Measurements from ENCODE around the gene RSPO4. TPM values are rescaled to one million over a fixed set of nuclear protein-coding genes. Genes with fewer than 3 reads are reported as not detected.
"Not testable (repeated sequence)": the region's sequence is repeated elsewhere in the genome, so short reads cannot be mapped to it uniquely, and the experiment has no call there.

The RSPO4 gene
- polyA plus RNA-seq = under 1 TPM; 0.03 to 0.56 (median 0.04) TPM

- 1 to 4% (median 3%) methylated on average over 61 to 88 of the region's 88 CpGs for WGBS, 3 donors
Measured at GRCh38 chr20:1001911-1002681, at the start of gene RSPO4. RSPO4 (minus strand) TSS chr20:1002311; CDS start chr20:1002164, 147 bp downstream.

GRCh38 chr20:1050440-1050839, 48.3 kb upstream of the RSPO4 start:
- WGBS, 3 donors = 83 to 87% (median 87%) methylated on average over 6 of the region's 6 CpGs
- no peak overlapping the region for H3K27ac ChIP-seq (ENCODE audit: low read depth, low read length)

More at GRCh38 chr20:1001911-1002681, at the start of gene RSPO4:
- H3K27ac ChIP-seq (ENCODE audit: low read depth, low read length) = no peak within 1 kb of the TSS

- WGBS, 3 donors = 85 to 93% (median 89%) methylated on average over 3 of the region's 3 CpGs
- H3K27ac ChIP-seq (ENCODE audit: low read depth, low read length) = no peak overlapping the region
Measured at GRCh38 chr20:1045860-1046418, 43.8 kb upstream of the RSPO4 start.

GRCh38 chr20:1041845-1042390, 39.8 kb upstream of the RSPO4 start:
- 71 to 83% (median 72%) methylated on average over 7 of the region's 7 CpGs for WGBS, 3 donors

DNA sequence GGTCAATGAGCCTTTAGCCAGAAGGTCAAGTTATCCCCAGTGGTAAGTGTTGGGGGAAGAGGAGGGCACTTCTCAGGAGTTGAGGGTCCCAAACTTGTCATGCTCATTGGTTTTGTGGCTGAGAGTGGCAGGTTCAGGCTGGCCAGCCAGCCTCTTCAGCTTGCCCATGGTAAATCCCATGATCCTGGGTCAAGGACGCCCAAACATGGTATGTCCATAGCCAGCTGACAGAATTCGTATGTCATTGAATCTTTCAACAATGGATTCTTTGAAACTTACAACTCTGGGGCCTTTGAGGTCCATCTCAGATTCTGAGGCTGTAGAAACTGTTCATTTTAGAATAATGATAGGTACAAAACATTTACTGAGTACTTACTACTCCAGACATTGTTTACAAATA, 36.1 kb upstream of the RSPO4 start:
- WGBS, 3 donors = 57 to 79% (median 69%) methylated on average over 2 of the region's 2 CpGs
- H3K27ac ChIP-seq (ENCODE audit: low read depth, low read length) = no peak overlapping the region

More at GRCh38 chr20:1041845-1042390, 39.8 kb upstream of the RSPO4 start:
- no peak overlapping the region for H3K27ac ChIP-seq (ENCODE audit: low read depth, low read length)

GRCh38 chr20:1037039-1037438, 34.9 kb upstream of the RSPO4 start:
- WGBS, 3 donors = 58 to 87% (median 65%) methylated on average over 2 of the region's 2 CpGs
- no peak overlapping the region for H3K27ac ChIP-seq (ENCODE audit: low read depth, low read length)

GRCh38 chr20:1035466-1035865, 33.4 kb upstream of the RSPO4 start:
- H3K27ac ChIP-seq (ENCODE audit: low read depth, low read length) = no peak overlapping the region
- 54 to 74% (median 63%) methylated on average over 3 of the region's 3 CpGs for WGBS, 3 donors

DNA sequence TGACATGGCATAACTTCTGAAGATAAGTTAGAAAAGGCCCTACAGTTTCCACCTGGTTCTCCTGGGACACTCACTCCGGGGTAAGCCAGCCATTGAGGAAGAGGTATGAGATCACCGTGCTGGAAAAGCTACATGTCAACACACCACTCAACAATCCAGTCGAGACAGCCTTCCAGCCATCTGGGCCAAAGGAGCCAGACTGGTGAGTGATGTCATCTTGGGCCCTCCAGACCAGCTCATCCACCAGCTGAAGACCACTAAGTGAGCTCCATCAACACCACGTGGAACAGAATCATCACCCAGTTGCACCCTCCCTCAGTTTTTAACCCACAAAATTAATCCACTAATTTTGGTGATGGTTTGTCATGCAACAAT, 32.3 kb upstream of the RSPO4 start:
- no peak overlapping the region for H3K27ac ChIP-seq (ENCODE audit: low read depth, low read length)
- 58 to 73% (median 66%) methylated on average over 4 of the region's 4 CpGs for WGBS, 3 donors

- WGBS, 3 donors = 42 to 70% (median 62%) methylated on average over 6 of the region's 6 CpGs
- no peak overlapping the region for H3K27ac ChIP-seq (ENCODE audit: low read depth, low read length)
Measured at GRCh38 chr20:1033751-1034414, 31.8 kb upstream of the RSPO4 start.

- 72 to 90% (median 83%) methylated on average over 7 of the region's 7 CpGs for WGBS, 3 donors
- no peak overlapping the region for H3K27ac ChIP-seq (ENCODE audit: low read depth, low read length)
Measured at GRCh38 chr20:1029980-1030379, 27.9 kb upstream of the RSPO4 start.

DNA sequence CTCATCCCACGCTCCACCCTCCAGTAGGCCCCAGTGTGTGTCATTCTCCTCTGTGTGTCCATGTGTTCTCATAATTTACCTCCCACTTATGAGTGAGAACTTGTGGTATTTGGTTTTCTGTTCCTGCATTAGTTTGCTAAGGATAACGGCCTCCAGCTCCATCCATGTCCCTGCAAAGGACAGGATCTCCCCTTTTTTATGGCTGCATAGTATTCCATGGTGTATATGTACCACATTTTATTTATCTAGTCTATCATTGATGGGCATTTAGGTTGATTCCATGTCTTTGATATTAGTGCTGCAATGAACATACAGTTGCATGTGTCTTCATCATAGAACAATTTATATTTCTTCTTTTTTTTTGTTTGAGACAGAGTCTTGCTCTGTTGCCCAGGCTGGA, 24.1 kb upstream of the RSPO4 start:
- 75 to 80% (median 79%) methylated on average over 2 of the region's 2 CpGs for WGBS, 3 donors
- not testable (repeated sequence) for H3K27ac ChIP-seq (ENCODE audit: low read depth, low read length)

- no peak overlapping the region for H3K27ac ChIP-seq (ENCODE audit: low read depth, low read length)
Measured at GRCh38 chr20:1022871-1023270, 20.8 kb upstream of the RSPO4 start.

GRCh38 chr20:1020614-1021013, 18.5 kb upstream of the RSPO4 start:
- no peak overlapping the region for H3K27ac ChIP-seq (ENCODE audit: low read depth, low read length)
- whole genome bisulfite sequencing, 3 donors = 81 to 84% (median 84%) methylated on average over 5 of the region's 5 CpGs

DNA sequence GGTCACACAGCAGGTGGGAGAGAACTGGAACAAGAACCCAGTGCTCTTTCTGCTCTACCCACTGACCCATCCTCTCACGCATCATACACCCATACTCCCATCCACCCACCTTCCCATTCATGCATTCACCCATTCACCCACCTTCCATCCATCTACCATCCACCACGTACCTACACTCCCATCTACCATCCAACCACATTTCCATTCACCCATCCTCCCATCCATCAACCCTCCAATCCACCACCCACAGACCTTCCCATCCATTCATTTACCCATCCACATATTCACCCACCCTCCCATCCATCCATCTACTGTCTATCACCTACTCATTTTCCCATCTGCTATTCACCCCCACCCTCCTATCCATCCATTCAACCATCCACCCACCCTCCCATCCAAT, 17.2 kb upstream of the RSPO4 start:
- 48 to 74% (median 49%) methylated on average over 2 of the region's 2 CpGs for WGBS, 3 donors
- no peak overlapping the region for H3K27ac ChIP-seq (ENCODE audit: low read depth, low read length)

DNA sequence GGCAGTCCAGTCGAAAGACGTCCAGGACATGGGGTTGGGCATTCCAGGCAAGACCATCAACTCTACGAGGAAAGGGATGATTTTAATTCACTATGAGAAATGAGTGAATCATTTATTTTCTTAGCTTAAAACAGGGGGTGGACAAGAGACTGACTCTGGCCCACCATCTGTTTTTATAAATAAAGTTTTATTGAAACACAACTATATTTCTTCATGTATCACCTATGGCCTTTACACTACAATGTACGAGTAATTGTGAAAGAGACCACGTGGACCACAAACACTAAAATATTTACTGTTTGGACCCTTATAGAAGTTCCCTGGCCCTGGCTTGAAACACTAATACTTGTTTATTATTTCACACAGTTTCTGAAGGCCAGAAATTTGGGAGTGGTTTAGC, 15.6 kb upstream of the RSPO4 start:
- WGBS, 3 donors = 54 to 68% (median 55%) methylated on average over 5 of the region's 5 CpGs

DNA sequence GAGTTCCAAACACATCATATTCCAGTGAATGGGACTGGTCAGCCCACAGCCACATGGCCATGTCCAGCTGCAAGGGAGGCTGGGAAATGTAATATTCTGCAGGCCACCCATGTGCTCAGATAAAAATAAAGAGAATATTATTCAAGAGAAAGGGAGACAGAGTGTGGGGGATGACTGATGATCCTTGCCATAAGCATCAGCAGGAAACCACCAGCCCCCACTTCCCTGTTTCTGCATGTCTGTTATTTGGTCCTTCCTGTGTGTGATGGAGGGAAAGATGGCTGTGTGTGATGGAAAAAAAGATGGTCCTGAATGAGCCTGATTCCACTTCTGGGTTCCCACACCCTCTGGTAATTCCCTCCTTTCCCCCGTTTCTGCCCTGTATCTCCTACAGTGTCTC, 13.1 kb upstream of the RSPO4 start:
- H3K27ac ChIP-seq (ENCODE audit: low read depth, low read length) = no peak overlapping the region
- 61 to 76% (median 63%) methylated on average over 1 of the region's 1 CpG for WGBS, 3 donors

More for the DNA sequence above, 15.6 kb upstream of the RSPO4 start:
- no peak overlapping the region for H3K27ac ChIP-seq (ENCODE audit: low read depth, low read length)

- H3K27ac ChIP-seq (ENCODE audit: low read depth, low read length) = no peak overlapping the region
- WGBS, 3 donors = 65 to 72% (median 68%) methylated on average over 7 of the region's 7 CpGs
Measured at GRCh38 chr20:1014471-1014870, 12.4 kb upstream of the RSPO4 start.

DNA sequence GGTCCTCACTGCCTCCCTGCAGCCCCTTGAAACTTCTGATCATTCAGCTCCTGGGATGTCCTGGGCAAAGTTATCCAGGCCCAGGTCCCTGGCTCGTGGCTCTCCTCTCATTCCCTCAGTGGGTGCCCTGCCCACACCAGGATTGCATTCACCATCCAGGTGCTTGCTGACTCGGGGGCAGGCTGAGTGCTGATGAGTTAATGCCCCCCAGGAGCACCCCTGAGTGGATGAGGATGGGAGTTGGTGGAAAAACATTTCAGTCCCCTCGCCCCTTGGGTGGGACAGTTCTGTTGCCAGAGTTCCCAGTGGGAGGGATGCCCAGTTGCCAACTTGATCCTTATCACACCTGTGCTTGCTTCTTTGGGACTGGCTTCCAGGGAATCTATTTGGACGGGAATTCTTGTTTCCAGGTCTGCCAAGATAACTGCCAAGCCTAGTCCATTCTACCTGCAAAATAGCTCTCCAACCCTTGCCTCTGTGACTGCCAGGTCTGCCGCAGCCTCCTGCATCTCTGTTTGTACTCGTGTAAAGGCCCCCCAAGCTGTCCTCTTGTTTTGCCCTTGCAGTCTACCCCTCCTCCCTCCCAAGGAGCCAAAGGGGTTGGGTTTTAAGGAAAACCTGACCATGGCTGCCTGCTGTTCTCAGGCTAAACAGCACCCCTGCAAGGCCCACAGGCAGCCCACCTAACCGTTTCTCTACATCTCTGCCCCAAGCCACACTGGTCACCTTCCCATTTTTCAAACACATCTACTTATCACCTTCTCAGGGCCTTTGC, 11.6 kb upstream of the RSPO4 start:
- WGBS, 3 donors = 67 to 78% (median 76%) methylated on average over 7 of the region's 7 CpGs
- H3K27ac ChIP-seq (ENCODE audit: low read depth, low read length) = no peak overlapping the region
